CD4-positive, CD25-positive, alpha-beta regulatory T cell (primary cell): ENCODE results near the gene TBC1D22A. TPM values are rescaled to one million over a fixed set of nuclear protein-coding genes. Genes with fewer than 3 reads are reported as not detected.

Source experiments
- ATAC-seq, 2 donors: fragments of 150-1000 bp; cut with Tn5 transposase; one replicate each; pipeline ENCODE4 v1.10.0; 2021; ENCODE audit warnings: low read depth in 2 of 2, moderate number of reproducible peaks in 2 of 2, moderate library complexity in 1 of 2
- DNase-seq, 3 donors: peaks; one replicate each; pipeline versions ENCODE4 v3.0.0 to v3.0.0-alpha.2; 2012 to 2022; ENCODE audit warnings: mixed read lengths in 1 of 3
- H3K27ac ChIP-seq: one replicate; pipeline ENCODE4 v1.7.0; 2013; ENCODE audit warnings: mild to moderate bottlenecking, low read length; ENCODE audit not compliant: insufficient read depth, poor library complexity, severe bottlenecking
- H3K27me3 ChIP-seq: one replicate; pipeline ENCODE4 v1.7.0; 2013; ENCODE audit warnings: low read length; ENCODE audit not compliant: control insufficient read depth, insufficient read depth
- H3K36me3 ChIP-seq: one replicate; pipeline ENCODE4 v1.7.0; 2013; ENCODE audit warnings: mild to moderate bottlenecking, low read length, moderate library complexity; ENCODE audit not compliant: control insufficient read depth, insufficient read depth
- H3K4me1 ChIP-seq: 2 replicates; pipeline ENCODE4 v1.7.0; 2013; ENCODE audit warnings: mild to moderate bottlenecking, low read length; ENCODE audit not compliant: insufficient read depth, control insufficient read depth, poor library complexity, severe bottlenecking
- H3K4me3 ChIP-seq: one replicate; pipeline ENCODE4 v1.7.0; 2013; ENCODE audit warnings: low read depth, mild to moderate bottlenecking, low read length, moderate library complexity
- H3K9me3 ChIP-seq, 2 experiments: 1 replicate in 1 of 2; 2 replicates in 1 of 2; pipeline ENCODE4 v1.7.0; 2013; ENCODE audit warnings: low read length in 2 of 2, mild to moderate bottlenecking in 1 of 2, moderate library complexity in 1 of 2; ENCODE audit not compliant: control insufficient read depth in 2 of 2
- H3K27ac Mint-ChIP-seq, 3 donors: one replicate each; pipeline ENCODE4 v1.8.0; 2020 to 2022; ENCODE audit warnings: mild to moderate bottlenecking in 3 of 3, mixed read lengths in 3 of 3, moderate library complexity in 2 of 3
- H3K27me3 Mint-ChIP-seq: one replicate; pipeline ENCODE4 v1.8.0; 2022; ENCODE audit warnings: mild to moderate bottlenecking, mixed read lengths
- H3K36me3 Mint-ChIP-seq: one replicate; pipeline ENCODE4 v1.8.0; 2020; ENCODE audit warnings: mixed read lengths
- H3K4me1 Mint-ChIP-seq, 4 donors: one replicate each; pipeline ENCODE4 v1.8.0; 2020 to 2022; ENCODE audit warnings: mixed read lengths in 4 of 4, mild to moderate bottlenecking in 1 of 4
- H3K4me3 Mint-ChIP-seq, 4 donors: one replicate each; pipeline ENCODE4 v1.8.0; 2020 to 2022; ENCODE audit warnings: mild to moderate bottlenecking in 4 of 4, mixed read lengths in 4 of 4, moderate library complexity in 3 of 4
- H3K9me3 Mint-ChIP-seq, 7 donors: one replicate each; pipeline ENCODE4 v1.8.0; 2020 to 2022; ENCODE audit warnings: mixed read lengths in 7 of 7, mild to moderate bottlenecking in 3 of 7, moderate library complexity in 2 of 7
- polyA plus RNA-seq, 4 donors: library from polyadenylated mRNA; unstranded; fragments of 300-500 nt; fragmentation: Illumina TruSeq; gene quantifications; one replicate each; pipeline ENCODE4 v1.2.3, GENCODE V29; 2021
- total RNA-seq: library from RNA; stranded (reverse); gene quantifications from one replicate; pipeline ENCODE4 v1.2.3, GENCODE V29; 2022

The TBC1D22A gene
- total and polyA plus RNA-seq, 5 donors from 2014 or later = 19.8 to 42.5 (median 24.3) TPM

GRCh38 chr22:46761539-46762237 lies 762 bp upstream of the TBC1D22A start:
- H3K9me3 Mint-ChIP-seq = peaks cover 0 to under 1% (median 0%) of the 10 kb centered on the region in 7 donors
- no peak for ATAC-seq

GRCh38 chr22:46763051-46763705 lies 728 bp downstream of the TBC1D22A start:
- peak overlapping the region; percentile 92 for H3K27ac ChIP-seq
- Mint-ChIP-seq H3K36me3 (peaks cover 14% of the 10 kb centered on the region), H3K4me1 (peaks cover 12 to 77% (median 52%) of the 10 kb centered on the region in 4 donors), H3K4me3 (peak overlapping the region; percentile 95 to 100 (median 99)), H3K9me3 (no peaks in the 10 kb centered on the region), H3K27ac (peak overlapping the region; percentile 99 to 100 (median 99)), H3K27me3 (no peaks in the 10 kb centered on the region)
- H3K9me3 ChIP-seq = no peaks in the 10 kb centered on the region
- peaks cover 45% of the 10 kb centered on the region for H3K4me1 ChIP-seq
- ATAC-seq (peak in 1 of 2 donors; percentile 16), DNase-seq (peak; percentile 33 to 52 (median 37))
- peaks cover 4% of the 10 kb centered on the region for H3K36me3 ChIP-seq
- H3K27me3 ChIP-seq = no peaks in the 10 kb centered on the region
- peak overlapping the region; percentile 83 for H3K4me3 ChIP-seq

More at GRCh38 chr22:46761539-46762237, 762 bp upstream of the TBC1D22A start:
- DNase-seq = no peak
- peaks cover 7 to 66% (median 40%) of the 10 kb centered on the region in 4 donors for H3K4me1 Mint-ChIP-seq
- H3K27ac ChIP-seq = peak overlapping the region; percentile 92
- H3K4me3 ChIP-seq = peak overlapping the region; percentile 88
- peaks cover 44% of the 10 kb centered on the region for H3K4me1 ChIP-seq
- no peaks in the 10 kb centered on the region for H3K27me3 ChIP-seq
- H3K36me3 ChIP-seq = peaks cover 4% of the 10 kb centered on the region
- H3K9me3 ChIP-seq = peaks cover 0 to 2% of the 10 kb centered on the region in 2 experiments
- H3K36me3 Mint-ChIP-seq = peaks cover 2% of the 10 kb centered on the region
- peak overlapping the region; percentile 95 to 100 (median 99) for H3K4me3 Mint-ChIP-seq
- peak overlapping the region; percentile 99 to 100 (median 99) for H3K27ac Mint-ChIP-seq
- H3K27me3 Mint-ChIP-seq = no peaks in the 10 kb centered on the region

GRCh38 chr22:46764140-46764680 lies 1.8 kb downstream of the TBC1D22A start:
- H3K27me3 ChIP-seq = no peaks in the 10 kb centered on the region
- peak overlapping the region; percentile 58 to 99 (median 99) for H3K27ac Mint-ChIP-seq
- peak overlapping the region; percentile 15 for H3K4me3 ChIP-seq
- peaks cover 50% of the 10 kb centered on the region for H3K4me1 ChIP-seq
- peaks cover 14% of the 10 kb centered on the region for H3K36me3 Mint-ChIP-seq
- ATAC-seq = no peak
- peak overlapping the region; percentile 78 to 99 (median 97) for H3K4me3 Mint-ChIP-seq
- H3K27ac ChIP-seq = peak overlapping the region; percentile 18
- no peaks in the 10 kb centered on the region for H3K9me3 ChIP-seq
- peaks cover 5 to 78% (median 49%) of the 10 kb centered on the region in 4 donors for H3K4me1 Mint-ChIP-seq
- H3K36me3 ChIP-seq = peaks cover 4% of the 10 kb centered on the region
- H3K27me3 Mint-ChIP-seq = no peaks in the 10 kb centered on the region
- no peaks in the 10 kb centered on the region for H3K9me3 Mint-ChIP-seq
- DNase-seq = no peak

- H3K36me3 ChIP-seq = peaks cover 4% of the 10 kb centered on the region
- no peaks in the 10 kb centered on the region for H3K27me3 Mint-ChIP-seq
- no peaks in the 10 kb centered on the region for H3K27me3 ChIP-seq
- peaks cover 0 to 1% (median 0%) of the 10 kb centered on the region in 7 donors for H3K9me3 Mint-ChIP-seq
- peaks cover 14% of the 10 kb centered on the region for H3K36me3 Mint-ChIP-seq
- H3K4me1 Mint-ChIP-seq = peaks cover 5 to 85% (median 51%) of the 10 kb centered on the region in 4 donors
- H3K9me3 ChIP-seq = no peaks in the 10 kb centered on the region
- ATAC-seq = no peak
- peak overlapping the region; percentile 58 to 99 (median 97) for H3K4me3 Mint-ChIP-seq
- peak overlapping the region; percentile 52 to 58 (median 55) for H3K27ac Mint-ChIP-seq
- peaks cover 54% of the 10 kb centered on the region for H3K4me1 ChIP-seq
- H3K4me3 ChIP-seq = no peak overlapping the region
- H3K27ac ChIP-seq = peak overlapping the region; percentile 18
- DNase-seq = no peak
Measured at GRCh38 chr22:46764779-46765485, 2.5 kb downstream of the TBC1D22A start.

- Mint-ChIP-seq H3K27ac (peak overlapping the region; percentile 7 to 86 (median 76)), H3K36me3 (peaks cover 14% of the 10 kb centered on the region), H3K9me3 (peaks cover 0 to 1% (median 0%) of the 10 kb centered on the region in 7 donors), H3K4me1 (peaks cover 14 to 92% (median 56%) of the 10 kb centered on the region in 4 donors), H3K4me3 (peak overlapping the region in 2 of 4 donors; percentile 48 to 74), H3K27me3 (peaks cover 4% of the 10 kb centered on the region)
- no peak overlapping the region for H3K4me3 ChIP-seq
- H3K27ac ChIP-seq = no peak overlapping the region
- no peak for ATAC-seq
- H3K4me1 ChIP-seq = peaks cover 49% of the 10 kb centered on the region
- peaks cover 6% of the 10 kb centered on the region for H3K36me3 ChIP-seq
- no peaks in the 10 kb centered on the region for H3K27me3 ChIP-seq
- DNase-seq = no peak
- no peaks in the 10 kb centered on the region for H3K9me3 ChIP-seq
Measured at GRCh38 chr22:46766611-46767010, 4.2 kb downstream of the TBC1D22A start.

GRCh38 chr22:46767249-46767985 lies 5.0 kb downstream of the TBC1D22A start:
- no peak overlapping the region for H3K4me3 ChIP-seq
- no peak for DNase-seq
- Mint-ChIP-seq H3K36me3 (peaks cover 14% of the 10 kb centered on the region), H3K4me3 (peak overlapping the region in 2 of 4 donors; percentile 49 to 74), H3K4me1 (peaks cover 14 to 85% (median 51%) of the 10 kb centered on the region in 4 donors), H3K9me3 (peaks cover 0 to 1% (median 0%) of the 10 kb centered on the region in 7 donors), H3K27me3 (peaks cover 4% of the 10 kb centered on the region), H3K27ac (peak overlapping the region; percentile 76 to 97 (median 86))
- H3K9me3 ChIP-seq = no peaks in the 10 kb centered on the region
- H3K4me1 ChIP-seq = peaks cover 43% of the 10 kb centered on the region
- no peak for ATAC-seq
- peaks cover 6% of the 10 kb centered on the region for H3K36me3 ChIP-seq
- no peak overlapping the region for H3K27ac ChIP-seq
- H3K27me3 ChIP-seq = no peaks in the 10 kb centered on the region
